ENCODE results near the gene DPP4. TPM values are rescaled to one million over a fixed set of nuclear protein-coding genes. Genes with fewer than 3 reads are reported as not detected.

DPP4 gene
- total and polyA plus RNA-seq, 2 experiments from 2014 or later: 1.5 to 2.8 TPM

DNA sequence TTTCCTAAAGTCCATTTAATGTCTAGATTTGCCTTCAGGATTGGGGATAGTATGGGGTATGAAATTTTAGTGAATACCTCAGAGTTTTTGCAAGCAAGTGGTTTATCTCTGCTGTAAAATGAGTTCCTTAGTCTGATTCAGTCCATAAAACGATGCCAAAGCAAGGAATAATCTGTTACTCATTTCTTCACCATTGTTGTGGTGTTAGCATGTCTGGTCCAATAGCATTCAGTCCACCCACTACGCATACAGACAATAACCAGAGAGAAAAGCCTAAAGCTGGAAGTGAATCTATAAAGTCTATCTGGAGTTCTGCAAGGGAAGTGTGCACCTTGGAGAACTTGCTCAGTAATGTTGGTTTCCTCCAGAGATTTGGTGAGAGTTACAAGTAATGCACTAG lies 12.9 kb upstream of the DPP4 start (continued):
- TF ChIP-seq, protein P1, sequence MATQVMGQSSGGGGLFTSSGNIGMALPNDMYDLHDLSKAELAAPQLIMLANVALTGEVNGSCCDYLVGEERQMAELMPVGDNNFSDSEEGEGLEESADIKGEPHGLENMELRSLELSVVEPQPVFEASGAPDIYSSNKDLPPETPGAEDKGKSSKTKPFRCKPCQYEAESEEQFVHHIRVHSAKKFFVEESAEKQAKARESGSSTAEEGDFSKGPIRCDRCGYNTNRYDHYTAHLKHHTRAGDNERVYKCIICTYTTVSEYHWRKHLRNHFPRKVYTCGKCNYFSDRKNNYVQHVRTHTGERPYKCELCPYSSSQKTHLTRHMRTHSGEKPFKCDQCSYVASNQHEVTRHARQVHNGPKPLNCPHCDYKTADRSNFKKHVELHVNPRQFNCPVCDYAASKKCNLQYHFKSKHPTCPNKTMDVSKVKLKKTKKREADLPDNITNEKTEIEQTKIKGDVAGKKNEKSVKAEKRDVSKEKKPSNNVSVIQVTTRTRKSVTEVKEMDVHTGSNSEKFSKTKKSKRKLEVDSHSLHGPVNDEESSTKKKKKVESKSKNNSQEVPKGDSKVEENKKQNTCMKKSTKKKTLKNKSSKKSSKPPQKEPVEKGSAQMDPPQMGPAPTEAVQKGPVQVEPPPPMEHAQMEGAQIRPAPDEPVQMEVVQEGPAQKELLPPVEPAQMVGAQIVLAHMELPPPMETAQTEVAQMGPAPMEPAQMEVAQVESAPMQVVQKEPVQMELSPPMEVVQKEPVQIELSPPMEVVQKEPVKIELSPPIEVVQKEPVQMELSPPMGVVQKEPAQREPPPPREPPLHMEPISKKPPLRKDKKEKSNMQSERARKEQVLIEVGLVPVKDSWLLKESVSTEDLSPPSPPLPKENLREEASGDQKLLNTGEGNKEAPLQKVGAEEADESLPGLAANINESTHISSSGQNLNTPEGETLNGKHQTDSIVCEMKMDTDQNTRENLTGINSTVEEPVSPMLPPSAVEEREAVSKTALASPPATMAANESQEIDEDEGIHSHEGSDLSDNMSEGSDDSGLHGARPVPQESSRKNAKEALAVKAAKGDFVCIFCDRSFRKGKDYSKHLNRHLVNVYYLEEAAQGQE (IDR thresholded peaks at IDR 0.05; ENCODE audit: unreplicated experiment): no peak
- TF ChIP-seq ZNF331 (CRISPR knock-in tag; IDR thresholded peaks at IDR 0.05; ENCODE audit: low read depth) (no peak), NANOG (IDR thresholded peaks at IDR 0.05; ENCODE audit: borderline replicate concordance) (no peak), STAT1 (IDR thresholded peaks at IDR 0.05; ENCODE audit: unreplicated experiment) (no peak), POLR2AphosphoS5 (IDR thresholded peaks at IDR 0.05; ENCODE audit: low read depth) (no peak), CREB1 (CRISPR knock-in tag; IDR thresholded peaks at IDR 0.05; ENCODE audit: low read depth) (no peak), ZNF114 (CRISPR knock-in tag; IDR thresholded peaks at IDR 0.05) (no peak), EZH2phosphoT487 (IDR thresholded peaks at IDR 0.05; ENCODE audit: unreplicated experiment) (no peak), JUNB (IDR thresholded peaks at IDR 0.05; ENCODE audit: unreplicated experiment) (no peak), EZH2 (IDR thresholded peaks at IDR 0.05; ENCODE audit: low read depth, unreplicated experiment) (no peak)
- TF ChIP-seq, protein P2, sequence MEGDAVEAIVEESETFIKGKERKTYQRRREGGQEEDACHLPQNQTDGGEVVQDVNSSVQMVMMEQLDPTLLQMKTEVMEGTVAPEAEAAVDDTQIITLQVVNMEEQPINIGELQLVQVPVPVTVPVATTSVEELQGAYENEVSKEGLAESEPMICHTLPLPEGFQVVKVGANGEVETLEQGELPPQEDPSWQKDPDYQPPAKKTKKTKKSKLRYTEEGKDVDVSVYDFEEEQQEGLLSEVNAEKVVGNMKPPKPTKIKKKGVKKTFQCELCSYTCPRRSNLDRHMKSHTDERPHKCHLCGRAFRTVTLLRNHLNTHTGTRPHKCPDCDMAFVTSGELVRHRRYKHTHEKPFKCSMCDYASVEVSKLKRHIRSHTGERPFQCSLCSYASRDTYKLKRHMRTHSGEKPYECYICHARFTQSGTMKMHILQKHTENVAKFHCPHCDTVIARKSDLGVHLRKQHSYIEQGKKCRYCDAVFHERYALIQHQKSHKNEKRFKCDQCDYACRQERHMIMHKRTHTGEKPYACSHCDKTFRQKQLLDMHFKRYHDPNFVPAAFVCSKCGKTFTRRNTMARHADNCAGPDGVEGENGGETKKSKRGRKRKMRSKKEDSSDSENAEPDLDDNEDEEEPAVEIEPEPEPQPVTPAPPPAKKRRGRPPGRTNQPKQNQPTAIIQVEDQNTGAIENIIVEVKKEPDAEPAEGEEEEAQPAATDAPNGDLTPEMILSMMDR (conservative IDR thresholded peaks at IDR 0.05; ENCODE audit: low read depth in 2 of 2): no peak
- TF ChIP-seq, protein P3, sequence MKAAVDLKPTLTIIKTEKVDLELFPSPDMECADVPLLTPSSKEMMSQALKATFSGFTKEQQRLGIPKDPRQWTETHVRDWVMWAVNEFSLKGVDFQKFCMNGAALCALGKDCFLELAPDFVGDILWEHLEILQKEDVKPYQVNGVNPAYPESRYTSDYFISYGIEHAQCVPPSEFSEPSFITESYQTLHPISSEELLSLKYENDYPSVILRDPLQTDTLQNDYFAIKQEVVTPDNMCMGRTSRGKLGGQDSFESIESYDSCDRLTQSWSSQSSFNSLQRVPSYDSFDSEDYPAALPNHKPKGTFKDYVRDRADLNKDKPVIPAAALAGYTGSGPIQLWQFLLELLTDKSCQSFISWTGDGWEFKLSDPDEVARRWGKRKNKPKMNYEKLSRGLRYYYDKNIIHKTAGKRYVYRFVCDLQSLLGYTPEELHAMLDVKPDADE (IDR thresholded peaks at IDR 0.05): no peak

DNA sequence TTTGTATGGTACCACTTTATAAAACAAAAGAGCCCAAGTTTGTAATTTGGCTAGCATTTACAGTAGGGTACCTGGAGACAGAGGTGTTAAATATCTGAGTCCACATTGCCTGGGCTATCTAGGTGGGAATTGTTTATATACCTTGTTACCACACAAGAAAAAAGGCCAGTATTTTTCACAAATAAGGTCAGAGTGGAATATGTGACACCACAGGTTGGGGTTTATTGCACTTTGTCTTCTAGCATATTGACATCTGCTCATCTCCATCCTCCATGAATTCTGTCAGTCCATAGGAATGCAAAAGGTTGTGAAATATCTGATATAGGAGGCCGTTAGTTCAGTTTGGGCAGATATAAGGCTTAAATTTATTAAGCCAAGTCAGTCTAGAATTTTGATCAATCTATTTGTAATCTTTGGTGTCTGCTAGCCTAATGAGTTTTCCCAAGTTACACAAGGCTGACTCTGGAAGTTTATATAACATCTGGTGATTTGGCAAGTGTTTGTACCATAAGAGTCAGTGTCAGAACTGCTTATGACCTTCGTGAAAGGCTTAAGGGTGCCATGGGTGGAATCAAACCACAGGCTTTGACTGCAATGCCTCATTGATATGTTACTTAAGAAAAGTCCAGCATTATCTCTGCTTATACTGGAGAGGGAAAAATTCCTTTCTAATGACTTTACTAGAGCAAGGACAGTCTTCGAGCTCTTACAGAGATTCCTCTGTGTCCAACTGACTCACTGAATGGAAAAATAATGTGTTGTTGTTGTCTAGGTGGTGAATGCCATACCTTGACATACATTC lies 11.3 kb upstream of the DPP4 start:
- no peak overlapping the region for H3K27ac ChIP-seq (ENCODE audit: low read depth)
- H3K27me3 Mint-ChIP-seq (ENCODE audit: insufficient read depth, low read depth, poor library complexity): no peaks in the 10 kb centered on the region
- no peak for ATAC-seq
- TF ChIP-seq, protein P1 (IDR thresholded peaks at IDR 0.05; ENCODE audit: unreplicated experiment): no peak
- TF ChIP-seq EZH2phosphoT487 (IDR thresholded peaks at IDR 0.05; ENCODE audit: unreplicated experiment): no peak
- no peak for TF ChIP-seq ZNF114 (CRISPR knock-in tag; IDR thresholded peaks at IDR 0.05)
- no peak for TF ChIP-seq STAT1 (IDR thresholded peaks at IDR 0.05; ENCODE audit: unreplicated experiment)
- no peak for TF ChIP-seq POLR2AphosphoS5 (IDR thresholded peaks at IDR 0.05; ENCODE audit: low read depth)
- no peak for TF ChIP-seq ZNF331 (CRISPR knock-in tag; IDR thresholded peaks at IDR 0.05; ENCODE audit: low read depth)

More for the DNA sequence above, 11.3 kb upstream of the DPP4 start:
- Histone ChIP-seq H3K4me1 (ENCODE audit: insufficient read depth) (no peaks in the 10 kb centered on the region), H2AFZ (no peak overlapping the region), H3K79me2 (replicated peaks; ENCODE audit: insufficient read depth) (no peaks in the 10 kb centered on the region), H3K27me3 (ENCODE audit: insufficient read depth) (no peaks in the 10 kb centered on the region), H3K4me2 (no peak overlapping the region), H3K36me3 (ENCODE audit: insufficient read depth) (no peaks in the 10 kb centered on the region), H3K4me3 (no peak overlapping the region), H4K20me1 (replicated peaks; ENCODE audit: insufficient read depth) (no peaks in the 10 kb centered on the region), H3F3A (replicated peaks; ENCODE audit: low read depth) (no peaks in the 10 kb centered on the region), H3K9me2 (ENCODE audit: insufficient read depth) (no peaks in the 10 kb centered on the region)
- Mint-ChIP-seq H3K36me3 (ENCODE audit: low read depth) (no peaks in the 10 kb centered on the region), H3K9me3 (no peaks in the 10 kb centered on the region; the same call in 2 of the 3 replicates), H3K4me1 (no peaks in the 10 kb centered on the region), H3K27ac (no peak overlapping the region), H3K4me3 (no peak overlapping the region)
- DNase-seq (ENCODE audit: low spot score): no peak

Data from GM23338 (cell line).